Stomach (tissue), 9 donors: Measurements from ENCODE around the gene SLC13A5. TPM values are rescaled to one million over a fixed set of nuclear protein-coding genes. Genes with fewer than 3 reads are reported as not detected.

Experiments used
- DNase-seq, 2 donors: peaks; one replicate each; pipeline versions ENCODE4 v3.0.0 to v3.0.0-alpha.2; 2013 to 2019
- H3K27ac ChIP-seq, 5 donors: fragments of 200-600 bp in 4 of 5; sonication (generic) in 4 of 5; one replicate each; pipeline ENCODE4 v1.5.1; 2013 to 2019; ENCODE audit warnings: mild to moderate bottlenecking in 1 of 5, moderate library complexity in 1 of 5
- H3K27me3 ChIP-seq, 3 donors: fragments of 200-600 bp; sonication (generic); one replicate each; pipeline ENCODE4 v1.5.1; 2017 to 2019; ENCODE audit warnings: mixed run types in 1 of 3
- H3K36me3 ChIP-seq, 4 donors: fragments of 200-600 bp; sonication (generic); 1 replicate in 3 of 4; 2 replicates in 1 of 4; pipeline ENCODE4 v1.5.1; 2016 to 2019
- H3K4me1 ChIP-seq, 4 donors: fragments of 200-600 bp; sonication (generic); one replicate each; pipeline ENCODE4 v1.5.1; 2016 to 2019
- H3K4me3 ChIP-seq, 4 donors: fragments of 200-600 bp; sonication (generic) in 3 of 4; one replicate each; pipeline ENCODE4 v1.5.1; 2016 to 2019; ENCODE audit warnings: mild to moderate bottlenecking in 1 of 4
- H3K9me3 ChIP-seq, 4 donors: fragments of 200-600 bp; sonication (generic); one replicate each; pipeline ENCODE4 v1.5.1; 2016 to 2019
- CTCF ChIP-seq, 7 experiments: fragments of 450-650 bp in 4 of 7; fragments of 200-600 bp in 3 of 7; sonication (generic) in 3 of 7; IDR thresholded peaks; one replicate each; pipeline ENCODE4 v1.5.1; 2016 to 2019; ENCODE audit warnings: antibody characterized with exemption in 7 of 7, control low read depth in 2 of 7, mild to moderate bottlenecking in 1 of 7
- EP300 ChIP-seq: sonication (generic); formaldehyde crosslinking; IDR thresholded peaks from one replicate; pipeline ENCODE4 v1.6.1; 2017; ENCODE audit warnings: antibody characterized with exemption
- POLR2A ChIP-seq, 4 donors: fragments of 450-650 bp; IDR thresholded peaks; one replicate each; pipeline ENCODE4 v1.6.1; 2016; ENCODE audit warnings: antibody characterized with exemption in 4 of 4, control low read depth in 2 of 4, mild to moderate bottlenecking in 1 of 4, moderate library complexity in 1 of 4
- POLR2AphosphoS5 ChIP-seq, 3 donors: sonication (generic); formaldehyde crosslinking; IDR thresholded peaks; one replicate each; pipeline ENCODE4 v1.6.1; 2016; ENCODE audit warnings: antibody characterized with exemption in 3 of 3
- WGBS, 5 donors: extraction: QIAGEN DNeasy Blood & Tissue Kit in 3 of 5; methylation state at CpG; one replicate each; pipeline versions ENCODE4 v1.1.5 to v1.1.7; 2013 to 2018; 5-methylcytosine and 5-hydroxymethylcytosine counted together
- intact Hi-C: fragments of 100-400 bp; cut with DNase I; formaldehyde crosslinking; loops from one replicate; pipeline ENCODE4 v1.15.1; 2023; ENCODE audit warnings: low total_unique reads
- polyA plus RNA-seq, 3 donors: library from polyadenylated mRNA; stranded (reverse); fragments of 200-250 nt; gene quantifications; one replicate each; pipeline ENCODE4 v1.2.3, GENCODE V29; 2013
- total RNA-seq, 5 donors: library from RNA; depleted of rRNA; stranded (reverse); fragments of >200 nt; gene quantifications; one replicate each; pipeline versions ENCODE4 v1.1.0 to v1.2.3, GENCODE V29; 2014 to 2016
- donor health status: healthy with polysubstance abuse.
- donor health status: Bipolar disorder and iron deficiency.
- donor health status: healthy.

The SLC13A5 gene
- total and polyA plus RNA-seq, 8 donors: 3.1 TPM; not detected in 7

- DNase-seq: peak in 1 of 2 donors; percentile 51
- Histone ChIP-seq H3K4me3 (no peak overlapping the region), H3K36me3 (no peaks in the 10 kb centered on the region), H3K4me1 (peaks cover 0 to 25% (median 15%) of the 10 kb centered on the region in 4 donors), H3K27ac (no peak overlapping the region), H3K27me3 (peaks cover 0 to 46% (median 0%) of the 10 kb centered on the region in 3 donors), H3K9me3 (no peaks in the 10 kb centered on the region)
- 29 to 45% (median 43%) methylated on average over 11 of the region's 11 CpGs for WGBS, 5 donors
- no peak for TF ChIP-seq CTCF (IDR thresholded peaks at IDR 0.05)
- TF ChIP-seq POLR2A (IDR thresholded peaks at IDR 0.05): no peak
- no peak for TF ChIP-seq POLR2AphosphoS5 (IDR thresholded peaks at IDR 0.05)
- no peak for TF ChIP-seq EP300
- intact Hi-C loops: no loop called here
Measured at GRCh38 chr17:6701719-6702118, 11.4 kb downstream of the SLC13A5 start.

- Histone ChIP-seq H3K4me1 (peaks cover 0 to 25% (median 15%) of the 10 kb centered on the region in 4 donors), H3K4me3 (no peak overlapping the region), H3K27me3 (peaks cover 0 to 39% (median 0%) of the 10 kb centered on the region in 3 donors), H3K9me3 (no peaks in the 10 kb centered on the region), H3K36me3 (no peaks in the 10 kb centered on the region), H3K27ac (peak overlapping the region in 1 of 5 donors; percentile 43)
- 43 to 80% (median 78%) methylated on average over 1 to 8 of the region's 8 CpGs for WGBS, 5 donors
- no peak for DNase-seq
- no peak for TF ChIP-seq CTCF (IDR thresholded peaks at IDR 0.05)
- no peak for TF ChIP-seq POLR2A (IDR thresholded peaks at IDR 0.05)
- TF ChIP-seq POLR2AphosphoS5 (IDR thresholded peaks at IDR 0.05): no peak
- no peak for TF ChIP-seq EP300
- intact Hi-C loops: no loop called here
Measured at GRCh38 chr17:6700948-6701307, 12.2 kb downstream of the SLC13A5 start.

GRCh38 chr17:6699997-6700947, 12.9 kb downstream of the SLC13A5 start:
- WGBS, 5 donors: 34 to 50% (median 43%) methylated on average over 15 to 16 of the region's 16 CpGs
- Histone ChIP-seq H3K27me3 (peaks cover 0 to 34% (median 0%) of the 10 kb centered on the region in 3 donors), H3K27ac (peak overlapping the region in 1 of 5 donors; percentile 43), H3K9me3 (no peaks in the 10 kb centered on the region), H3K36me3 (no peaks in the 10 kb centered on the region), H3K4me3 (no peak overlapping the region), H3K4me1 (peaks cover 0 to 25% (median 15%) of the 10 kb centered on the region in 4 donors)
- intact Hi-C loops: no loop called here
- TF ChIP-seq CTCF (IDR thresholded peaks at IDR 0.05) (no peak), POLR2AphosphoS5 (IDR thresholded peaks at IDR 0.05) (peak in 1 of 3 donors; percentile 9)
- DNase-seq: peak; percentile 38 to 48

- Histone ChIP-seq H3K4me3 (no peak overlapping the region), H3K4me1 (peaks cover 0 to 25% (median 15%) of the 10 kb centered on the region in 4 donors), H3K27ac (no peak overlapping the region), H3K27me3 (peaks cover 0 to 14% (median 0%) of the 10 kb centered on the region in 3 donors), H3K36me3 (no peaks in the 10 kb centered on the region), H3K9me3 (no peaks in the 10 kb centered on the region)
- DNase-seq: no peak
- intact Hi-C loops: no loop called here
- no peak for TF ChIP-seq EP300
- TF ChIP-seq POLR2AphosphoS5 (IDR thresholded peaks at IDR 0.05): no peak
- TF ChIP-seq CTCF (IDR thresholded peaks at IDR 0.05): no peak
- no peak for TF ChIP-seq POLR2A (IDR thresholded peaks at IDR 0.05)
- 74 to 90% (median 82%) methylated on average over 9 to 11 of the region's 11 CpGs for WGBS, 5 donors
Measured at GRCh38 chr17:6698004-6698403, 15.2 kb downstream of the SLC13A5 start.
